HG03575 (cell line): Measurements from ENCODE around the gene UQCRHL.

Source experiments
- ATAC-seq: cut with Tn5 transposase; IDR thresholded peaks from one replicate; pipeline ENCODE4 v1.9.1; 2021; ENCODE audit not compliant: unreplicated experiment, insufficient number of reproducible peaks, low FRiP score; ENCODE audit errors: extremely low read depth

The UQCRHL gene

GRCh38 chr1:15802234-15802965 lies 5.0 kb downstream of the UQCRHL start:
- no peak for ATAC-seq

DNA sequence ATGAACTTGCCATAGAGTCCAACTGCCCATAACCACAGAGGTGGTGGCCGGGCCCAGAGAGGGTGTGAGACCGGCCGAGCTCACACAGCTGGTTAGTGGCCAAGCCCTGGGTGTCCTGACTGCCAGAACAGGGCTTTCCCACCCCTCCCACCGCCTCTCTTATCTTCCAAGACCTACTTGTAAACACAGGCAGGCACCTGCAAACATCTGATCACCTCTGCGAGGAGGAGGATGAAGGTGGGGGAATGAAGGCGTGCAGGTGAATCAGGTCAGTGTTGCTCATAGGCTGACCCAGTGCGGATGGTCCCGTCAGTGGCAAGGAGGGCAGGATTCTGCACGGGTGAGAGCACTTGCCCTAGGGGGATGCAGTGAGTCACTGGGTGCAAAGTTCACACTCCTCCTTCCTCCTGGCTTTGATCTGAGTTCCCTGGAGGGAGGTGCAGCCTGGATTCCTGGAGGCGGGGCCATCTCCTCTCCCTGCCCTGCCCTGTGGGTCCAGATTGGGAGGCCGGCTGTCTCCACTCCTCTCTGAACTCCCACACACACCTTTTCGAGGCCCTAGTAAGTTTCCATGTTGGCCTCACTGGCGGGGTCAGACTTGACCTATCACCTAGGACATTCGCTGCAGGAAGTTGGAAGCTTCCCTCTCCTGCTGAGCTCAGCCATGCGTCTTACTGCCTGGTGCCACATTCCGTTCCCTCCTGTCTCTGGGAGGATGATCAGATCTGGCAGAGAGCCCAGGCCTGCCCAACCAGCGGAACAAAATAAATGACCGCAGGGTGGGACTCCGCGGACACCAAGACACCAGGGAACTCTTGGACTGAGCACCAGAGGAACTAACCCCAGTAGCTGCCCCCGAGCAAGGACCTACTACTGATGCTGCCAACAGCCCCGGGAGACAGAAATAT lies 7.3 kb downstream of the UQCRHL start:
- ATAC-seq, result no peak

- no peak for ATAC-seq
These were observed 8.2 kb downstream of the UQCRHL start for GRCh38 chr1:15799004-15799867.

GRCh38 chr1:15797614-15798390 lies 9.6 kb downstream of the UQCRHL start:
- ATAC-seq, result no peak

- no peak for ATAC-seq
These were observed 11.4 kb downstream of the UQCRHL start for GRCh38 chr1:15796086-15796462.

DNA sequence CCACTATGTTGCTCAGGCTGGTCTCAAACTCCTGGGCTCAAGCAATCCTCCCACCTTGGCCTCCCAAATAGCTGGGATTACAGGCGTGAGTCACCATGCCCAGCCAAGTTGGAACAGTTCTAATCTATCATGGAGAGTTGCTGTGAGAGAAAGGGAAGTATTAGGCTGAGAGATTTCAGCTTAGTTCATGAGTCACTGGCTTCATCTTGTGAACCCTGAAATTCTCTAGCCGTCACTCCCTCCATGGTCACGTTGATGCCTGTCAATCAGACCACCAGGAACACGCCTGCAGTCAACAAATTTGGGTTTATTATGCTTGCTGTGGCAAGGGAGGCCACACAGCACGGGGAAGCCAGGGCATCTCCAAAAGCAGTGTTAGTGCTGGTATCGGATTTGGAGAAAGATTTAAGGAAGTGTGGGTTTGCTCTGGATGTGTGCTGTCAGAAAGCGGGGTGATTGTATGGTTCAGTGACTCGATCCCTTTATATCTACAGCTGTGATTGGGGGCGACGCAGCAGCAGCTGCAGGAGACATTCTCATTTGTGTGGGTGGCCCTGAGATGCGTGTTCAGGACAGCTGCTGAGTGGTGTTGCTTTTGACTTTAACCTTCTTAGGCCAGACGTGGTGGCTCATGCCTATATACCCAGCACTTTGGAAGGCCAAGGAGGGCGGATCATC lies 18.7 kb downstream of the UQCRHL start:
- no peak for ATAC-seq

DNA sequence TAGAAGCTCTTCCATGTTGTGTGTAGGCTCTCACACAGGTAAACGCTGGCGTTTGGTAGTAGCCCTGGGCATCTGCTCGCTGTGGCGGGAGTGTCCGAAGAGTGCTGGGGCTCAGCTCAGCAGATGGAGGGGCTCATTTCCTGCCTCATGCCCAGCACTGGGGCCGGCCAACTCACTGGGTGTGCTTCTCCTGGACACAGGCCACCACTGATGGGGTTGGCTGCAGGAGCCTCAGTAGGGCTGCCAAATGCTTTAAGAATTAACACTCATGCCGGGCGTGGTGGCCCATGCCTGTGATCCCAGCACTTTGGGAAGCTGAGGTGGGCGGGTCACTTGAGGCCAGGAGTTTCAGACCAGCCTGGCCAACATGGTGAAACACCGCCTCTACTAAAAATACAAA lies 20.9 kb downstream of the UQCRHL start:
- ATAC-seq, result no peak

DNA sequence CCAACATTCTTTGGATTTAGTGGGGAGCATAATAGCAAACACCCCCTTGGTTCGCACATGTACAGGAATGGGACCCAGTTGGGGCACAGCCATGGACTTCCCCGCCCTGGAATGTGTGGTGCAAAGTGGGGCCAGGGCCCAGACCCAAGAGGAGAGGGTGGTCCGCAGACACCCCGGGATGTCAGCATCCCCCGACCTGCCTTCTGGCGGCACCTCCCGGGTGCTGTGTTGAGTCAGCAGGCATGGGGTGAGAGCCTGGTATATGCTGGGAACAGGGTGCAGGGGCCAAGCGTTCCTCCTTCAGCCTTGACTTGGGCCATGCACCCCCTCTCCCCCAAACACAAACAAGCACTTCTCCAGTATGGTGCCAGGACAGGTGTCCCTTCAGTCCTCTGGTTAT lies 21.8 kb downstream of the UQCRHL start:
- no peak for ATAC-seq

- no peak for ATAC-seq
These were observed 29.3 kb downstream of the UQCRHL start for GRCh38 chr1:15777909-15778707.

GRCh38 chr1:15775706-15776105 lies 31.7 kb downstream of the UQCRHL start:
- ATAC-seq, result no peak

DNA sequence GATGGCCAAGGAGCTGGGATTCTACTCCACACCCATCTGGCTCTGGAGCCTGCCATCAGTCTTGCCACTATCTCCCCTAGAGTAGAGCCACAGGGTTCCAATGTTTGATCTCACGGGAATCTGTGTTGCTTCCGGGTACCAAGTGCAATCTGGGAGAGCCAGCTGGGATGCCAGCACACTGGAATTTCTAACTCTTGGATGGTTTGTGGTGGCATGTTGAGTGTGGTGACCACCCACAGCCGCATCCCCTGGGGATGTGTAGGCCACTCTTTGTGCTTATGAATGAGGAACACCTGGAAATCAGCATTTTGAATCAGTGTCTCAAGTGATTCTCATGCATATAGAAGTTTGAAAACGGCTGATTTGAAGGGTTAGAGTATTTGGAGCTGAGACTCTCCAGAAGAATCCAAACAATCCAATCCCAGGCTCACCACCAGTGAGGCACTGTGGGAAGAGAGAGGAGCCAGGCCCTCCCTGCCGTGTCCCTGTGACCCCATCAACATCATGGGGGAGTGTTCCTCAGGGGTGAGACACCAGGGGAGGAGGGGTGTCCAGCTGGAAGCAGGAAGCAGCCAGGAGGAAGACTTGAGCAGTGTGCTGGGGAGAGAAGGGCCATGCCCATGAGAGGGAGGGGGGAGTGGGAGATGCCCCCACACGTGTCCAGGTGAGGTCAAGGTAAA lies 35.5 kb downstream of the UQCRHL start:
- no peak for ATAC-seq

DNA sequence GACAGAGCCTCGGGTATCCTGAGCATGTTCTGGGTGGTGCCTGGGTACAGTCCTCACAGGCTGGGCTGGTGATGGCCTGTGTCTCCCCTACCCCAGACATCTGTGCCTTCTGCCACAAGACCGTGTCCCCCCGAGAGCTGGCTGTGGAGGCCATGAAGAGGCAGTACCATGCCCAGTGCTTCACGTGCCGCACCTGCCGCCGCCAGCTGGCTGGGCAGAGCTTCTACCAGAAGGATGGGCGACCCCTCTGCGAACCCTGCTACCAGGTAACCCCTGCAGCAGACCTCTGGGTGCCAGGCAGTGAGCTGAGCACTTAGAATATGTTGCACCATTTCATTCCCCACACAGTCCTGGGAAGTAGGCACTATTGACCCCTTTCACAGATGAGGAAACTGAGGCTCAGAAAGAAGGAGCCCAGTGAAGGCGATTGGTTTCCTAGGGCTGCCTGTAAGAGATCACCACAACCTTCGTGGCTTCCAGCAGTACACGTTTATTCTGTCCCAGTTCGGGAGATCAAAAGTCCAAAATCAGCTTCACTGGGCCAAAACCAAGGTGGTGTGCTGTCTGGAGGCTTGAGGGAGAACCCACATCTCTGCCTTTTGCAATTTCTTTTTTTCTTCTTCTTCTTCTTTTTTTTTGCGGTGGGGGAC lies 37.0 kb downstream of the UQCRHL start:
- ATAC-seq, result no peak

GRCh38 chr1:15768388-15768787 lies 39.1 kb downstream of the UQCRHL start:
- ATAC-seq, result no peak

DNA sequence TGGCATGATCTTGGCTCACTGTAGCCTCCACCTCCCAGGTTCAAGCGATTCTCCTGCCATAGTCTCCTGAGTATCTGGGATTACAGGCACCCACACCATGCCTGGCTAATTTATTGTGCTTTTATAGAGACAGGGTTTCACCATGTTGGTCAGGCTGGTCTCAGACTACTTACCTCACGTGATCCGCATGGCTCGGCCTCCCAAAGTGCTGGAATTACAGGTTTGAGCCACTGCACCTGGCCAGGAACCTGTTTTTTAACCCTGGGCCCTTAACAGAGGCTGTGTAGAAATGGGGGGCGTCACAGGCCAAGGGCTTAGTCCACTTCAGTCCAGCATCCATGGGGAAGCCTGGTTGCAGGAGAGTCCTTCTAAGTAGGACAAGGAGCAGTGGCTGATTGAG lies 39.5 kb downstream of the UQCRHL start:
- ATAC-seq, result no peak

GRCh38 chr1:15765495-15766194 lies 41.8 kb downstream of the UQCRHL start:
- ATAC-seq, result no peak

DNA sequence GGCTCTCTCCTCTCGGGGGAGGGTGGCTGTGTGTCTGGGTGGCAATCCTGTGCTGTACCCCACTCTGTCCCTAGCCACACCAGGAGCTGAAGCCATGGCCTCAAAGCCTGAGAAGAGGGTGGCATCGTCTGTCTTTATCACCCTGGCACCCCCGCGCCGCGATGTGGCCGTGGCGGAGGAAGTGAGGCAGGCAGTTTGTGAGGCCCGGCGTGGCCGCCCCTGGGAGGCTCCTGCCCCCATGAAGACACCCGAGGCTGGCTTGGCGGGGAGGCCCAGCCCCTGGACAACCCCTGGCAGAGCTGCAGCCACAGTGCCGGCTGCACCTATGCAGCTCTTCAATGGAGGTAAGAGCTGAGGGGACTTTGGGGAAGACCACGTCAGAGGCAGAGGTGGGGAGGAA lies 42.6 kb downstream of the UQCRHL start:
- ATAC-seq, result no peak
